Measurements from ENCODE around the gene HHATL. TPM values are rescaled to one million over a fixed set of nuclear protein-coding genes. Genes with fewer than 3 reads are reported as not detected.

HHATL gene
- total RNA-seq, 1 donor from 2014 or later, result not detected

- no peak overlapping the region for H3K27ac Mint-ChIP-seq
- peaks cover 10% of the 10 kb centered on the region for H3K27me3 Mint-ChIP-seq
- TF ChIP-seq, protein P1, sequence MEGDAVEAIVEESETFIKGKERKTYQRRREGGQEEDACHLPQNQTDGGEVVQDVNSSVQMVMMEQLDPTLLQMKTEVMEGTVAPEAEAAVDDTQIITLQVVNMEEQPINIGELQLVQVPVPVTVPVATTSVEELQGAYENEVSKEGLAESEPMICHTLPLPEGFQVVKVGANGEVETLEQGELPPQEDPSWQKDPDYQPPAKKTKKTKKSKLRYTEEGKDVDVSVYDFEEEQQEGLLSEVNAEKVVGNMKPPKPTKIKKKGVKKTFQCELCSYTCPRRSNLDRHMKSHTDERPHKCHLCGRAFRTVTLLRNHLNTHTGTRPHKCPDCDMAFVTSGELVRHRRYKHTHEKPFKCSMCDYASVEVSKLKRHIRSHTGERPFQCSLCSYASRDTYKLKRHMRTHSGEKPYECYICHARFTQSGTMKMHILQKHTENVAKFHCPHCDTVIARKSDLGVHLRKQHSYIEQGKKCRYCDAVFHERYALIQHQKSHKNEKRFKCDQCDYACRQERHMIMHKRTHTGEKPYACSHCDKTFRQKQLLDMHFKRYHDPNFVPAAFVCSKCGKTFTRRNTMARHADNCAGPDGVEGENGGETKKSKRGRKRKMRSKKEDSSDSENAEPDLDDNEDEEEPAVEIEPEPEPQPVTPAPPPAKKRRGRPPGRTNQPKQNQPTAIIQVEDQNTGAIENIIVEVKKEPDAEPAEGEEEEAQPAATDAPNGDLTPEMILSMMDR (IDR thresholded peaks at IDR 0.05; ENCODE audit: unreplicated experiment), result no peak
- H3K9me3 Mint-ChIP-seq (ENCODE audit: low read depth), result no peaks in the 10 kb centered on the region
- DNase-seq (ENCODE audit: low spot score, unreplicated experiment), result no peak
- no peak overlapping the region for H3K4me3 Mint-ChIP-seq (ENCODE audit: low read depth)
- no peaks in the 10 kb centered on the region for H3K4me1 Mint-ChIP-seq (ENCODE audit: low read depth)
- H3K36me3 Mint-ChIP-seq (ENCODE audit: insufficient read depth), result no peaks in the 10 kb centered on the region
These were observed 2.0 kb downstream of the HHATL start for GRCh38 chr3:42700366-42701288.

- Mint-ChIP-seq H3K4me3 (ENCODE audit: low read depth) (no peak overlapping the region), H3K27me3 (peaks cover 10% of the 10 kb centered on the region), H3K4me1 (ENCODE audit: low read depth) (no peaks in the 10 kb centered on the region), H3K9me3 (ENCODE audit: low read depth) (no peaks in the 10 kb centered on the region), H3K27ac (no peak overlapping the region), H3K36me3 (ENCODE audit: insufficient read depth) (no peaks in the 10 kb centered on the region)
- DNase-seq (ENCODE audit: low spot score, unreplicated experiment), result no peak
- TF ChIP-seq, protein P1 (IDR thresholded peaks at IDR 0.05; ENCODE audit: unreplicated experiment), result no peak
These were observed 3.1 kb downstream of the HHATL start for GRCh38 chr3:42699511-42699971.

DNA sequence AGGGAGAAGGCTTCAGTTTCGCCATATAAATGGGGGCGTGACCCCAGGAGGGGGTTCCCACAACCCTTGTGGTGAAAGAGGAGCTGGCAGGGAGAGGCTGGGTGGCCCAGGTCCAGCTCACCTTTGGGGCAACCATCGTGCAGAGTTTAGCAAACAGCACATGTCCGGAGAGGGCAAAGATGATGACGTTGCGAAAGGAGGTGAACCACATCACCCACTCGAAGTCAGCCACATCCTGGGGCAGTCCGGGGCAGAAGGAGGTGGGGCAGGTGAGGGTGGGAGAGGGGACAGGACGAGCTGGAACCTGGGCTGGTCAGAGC lies 3.7 kb downstream of the HHATL start:
- Mint-ChIP-seq H3K36me3 (ENCODE audit: insufficient read depth) (no peaks in the 10 kb centered on the region), H3K27ac (no peak overlapping the region), H3K4me3 (ENCODE audit: low read depth) (no peak overlapping the region), H3K27me3 (peaks cover 10% of the 10 kb centered on the region), H3K9me3 (ENCODE audit: low read depth) (no peaks in the 10 kb centered on the region), H3K4me1 (ENCODE audit: low read depth) (no peaks in the 10 kb centered on the region)
- DNase-seq (ENCODE audit: low spot score, unreplicated experiment), result no peak
- TF ChIP-seq, protein P1 (IDR thresholded peaks at IDR 0.05; ENCODE audit: unreplicated experiment), result no peak

GRCh38 chr3:42698216-42698910 lies 4.2 kb downstream of the HHATL start:
- Mint-ChIP-seq H3K36me3 (ENCODE audit: insufficient read depth) (no peaks in the 10 kb centered on the region), H3K4me1 (ENCODE audit: low read depth) (no peaks in the 10 kb centered on the region), H3K27me3 (peaks cover 10% of the 10 kb centered on the region), H3K27ac (no peak overlapping the region), H3K9me3 (ENCODE audit: low read depth) (no peaks in the 10 kb centered on the region), H3K4me3 (ENCODE audit: low read depth) (no peak overlapping the region)
- no peak for DNase-seq (ENCODE audit: low spot score, unreplicated experiment)
- TF ChIP-seq, protein P1 (IDR thresholded peaks at IDR 0.05; ENCODE audit: unreplicated experiment), result no peak

DNA sequence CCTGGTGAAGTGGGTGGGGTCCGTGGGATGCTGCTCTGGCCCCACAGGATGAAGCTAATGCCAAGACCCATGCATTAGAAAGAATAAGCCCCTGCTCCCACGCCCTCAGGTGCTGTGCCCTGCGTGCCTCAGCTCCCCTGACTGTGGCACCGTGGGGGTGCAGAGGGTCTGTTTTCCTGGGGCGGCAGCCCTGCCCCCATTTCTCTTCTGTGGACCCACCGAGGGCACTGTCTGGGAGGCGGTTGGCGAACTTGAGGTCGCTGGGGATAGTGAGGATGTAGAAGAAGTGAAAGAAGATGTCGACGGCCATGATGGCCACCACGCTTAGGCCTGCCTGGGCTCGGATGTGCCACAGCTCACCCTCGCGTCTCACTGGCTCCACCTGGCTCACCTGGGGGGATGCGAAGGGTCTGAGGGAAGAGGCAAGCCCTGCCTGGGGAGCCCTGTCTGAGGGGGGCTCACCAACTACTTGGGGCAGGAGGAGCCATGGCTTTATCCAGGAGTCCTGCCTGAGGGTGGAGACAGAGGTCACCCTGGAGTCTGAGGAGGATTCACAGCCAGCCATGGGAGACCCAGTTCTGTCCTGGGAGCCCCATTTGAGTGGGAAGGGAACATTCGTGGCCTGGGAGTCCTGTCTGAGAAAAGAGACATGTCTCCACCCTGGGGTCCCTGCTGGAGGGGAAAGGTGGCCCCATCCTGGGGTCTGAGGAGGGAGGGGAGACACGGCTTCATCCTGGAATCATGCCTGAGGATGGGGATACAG lies 5.1 kb downstream of the HHATL start:
- H3K27me3 Mint-ChIP-seq, result peaks cover 10% of the 10 kb centered on the region
- no peak for DNase-seq (ENCODE audit: low spot score, unreplicated experiment)
- H3K36me3 Mint-ChIP-seq (ENCODE audit: insufficient read depth), result no peaks in the 10 kb centered on the region
- H3K9me3 Mint-ChIP-seq (ENCODE audit: low read depth), result no peaks in the 10 kb centered on the region
- H3K27ac Mint-ChIP-seq, result no peak overlapping the region
- TF ChIP-seq, protein P1 (IDR thresholded peaks at IDR 0.05; ENCODE audit: unreplicated experiment), result no peak
- no peak overlapping the region for H3K4me3 Mint-ChIP-seq (ENCODE audit: low read depth)
- no peaks in the 10 kb centered on the region for H3K4me1 Mint-ChIP-seq (ENCODE audit: low read depth)

Measured in progenitor cell of endocrine pancreas (in vitro differentiated cells).